RWPE1 (cell line): ENCODE results near the gene INPP5A.

Source experiments
- CTCF ChIA-PET: fragments of 350-600 bp; sonication (Branson Sonifier 250); formaldehyde crosslinking; extraction: SDS; loops from one replicate; lab custom pipeline; 2021; lab: Yijun Ruan, JAX
- POLR2A ChIA-PET: fragments of 400-600 bp; formaldehyde crosslinking; extraction: SDS; loops from one replicate; lab custom pipeline; 2020; ENCODE audit warnings: antibody characterized with exemption; ENCODE audit not compliant: low non-redundant PET; lab: Yijun Ruan, JAX
- DNase-seq: peaks from one replicate; pipeline ENCODE4 v3.0.0; 2012; ENCODE audit warnings: low spot score
- H3K27ac ChIP-seq: fragments of 450-650 bp; 2 replicates; pipeline ENCODE4 v1.5.1; 2017
- CTCF ChIP-seq: fragments of 450-650 bp; conservative IDR thresholded peaks from 2 replicates; pipeline ENCODE4 v1.5.1; 2017; ENCODE audit warnings: low read depth, mild to moderate bottlenecking

The INPP5A gene

GRCh38 chr10:132558516-132559413 is 21.2 kb downstream of the INPP5A start:
- CTCF ChIA-PET = interaction anchor here (0.6 kb wide), 1 partner anchor 37 kb away, joined by 10 read pairs; no protein-coding TSS in a partner anchor
- no peak for DNase-seq
- H3K27ac ChIP-seq = no peak overlapping the region
- no peak for TF ChIP-seq CTCF
- POLR2A ChIA-PET = no interaction called here

- POLR2A ChIA-PET = no interaction called here
- TF ChIP-seq CTCF = no peak
- no peak overlapping the region for H3K27ac ChIP-seq
- CTCF ChIA-PET = no interaction called here
- no peak for DNase-seq
These were observed 22.0 kb downstream of the INPP5A start for GRCh38 chr10:132559538-132559937.

- no peak overlapping the region for H3K27ac ChIP-seq
- ChIA-PET CTCF (no interaction called here), POLR2A (no interaction called here)
- TF ChIP-seq CTCF = no peak
- no peak for DNase-seq
These were observed 22.7 kb downstream of the INPP5A start for GRCh38 chr10:132560241-132560731.

- TF ChIP-seq CTCF = no peak
- ChIA-PET CTCF (no interaction called here), POLR2A (no interaction called here)
- H3K27ac ChIP-seq = no peak overlapping the region
- DNase-seq = no peak
These were observed 24.8 kb downstream of the INPP5A start for GRCh38 chr10:132562177-132562915.

- no peak overlapping the region for H3K27ac ChIP-seq
- POLR2A ChIA-PET = no interaction called here
- no peak for DNase-seq
- CTCF ChIA-PET = interaction anchor here (0.6 kb wide), 1 partner anchor 81 kb away, joined by 6 read pairs; no protein-coding TSS in a partner anchor
- TF ChIP-seq CTCF = no peak
These were observed 25.4 kb downstream of the INPP5A start for GRCh38 chr10:132562916-132563456.

- no peak for DNase-seq
- CTCF ChIA-PET = interaction anchor here (0.6 kb wide), 1 partner anchor 81 kb away, joined by 6 read pairs; no protein-coding TSS in a partner anchor
- POLR2A ChIA-PET = no interaction called here
- no peak for TF ChIP-seq CTCF
- H3K27ac ChIP-seq = no peak overlapping the region
These were observed 26.1 kb downstream of the INPP5A start for GRCh38 chr10:132563485-132564248.
